Measurements from ENCODE around the gene P2RY14. TPM values are rescaled to one million over a fixed set of nuclear protein-coding genes. Genes with fewer than 3 reads are reported as not detected.

The P2RY14 gene
- total and polyA plus RNA-seq, 2 donors (not counting 1 experiment from before 2014, with no cell fraction given), result 0.26 TPM; not detected in 1

DNA sequence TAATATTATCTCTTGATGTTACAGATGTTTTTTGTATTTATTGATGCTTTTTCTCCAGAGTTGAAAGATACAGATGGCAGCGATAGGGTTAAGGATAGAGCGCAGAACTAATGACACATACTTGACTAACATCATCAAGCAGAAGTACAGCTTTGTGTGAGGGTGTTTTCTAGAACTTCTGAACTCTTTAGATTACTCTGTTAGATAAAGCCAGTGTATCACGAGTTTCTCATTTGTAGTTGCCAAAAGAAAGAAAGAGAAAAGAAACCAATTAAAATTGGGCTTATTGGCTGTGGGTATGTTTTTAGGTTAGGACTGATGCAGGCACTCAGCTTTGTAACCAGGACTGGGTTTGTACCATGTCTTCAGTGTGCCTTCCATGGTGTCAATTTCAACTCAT lies 68.7 kb downstream of the P2RY14 start:
- TF ChIP-seq, protein P1, sequence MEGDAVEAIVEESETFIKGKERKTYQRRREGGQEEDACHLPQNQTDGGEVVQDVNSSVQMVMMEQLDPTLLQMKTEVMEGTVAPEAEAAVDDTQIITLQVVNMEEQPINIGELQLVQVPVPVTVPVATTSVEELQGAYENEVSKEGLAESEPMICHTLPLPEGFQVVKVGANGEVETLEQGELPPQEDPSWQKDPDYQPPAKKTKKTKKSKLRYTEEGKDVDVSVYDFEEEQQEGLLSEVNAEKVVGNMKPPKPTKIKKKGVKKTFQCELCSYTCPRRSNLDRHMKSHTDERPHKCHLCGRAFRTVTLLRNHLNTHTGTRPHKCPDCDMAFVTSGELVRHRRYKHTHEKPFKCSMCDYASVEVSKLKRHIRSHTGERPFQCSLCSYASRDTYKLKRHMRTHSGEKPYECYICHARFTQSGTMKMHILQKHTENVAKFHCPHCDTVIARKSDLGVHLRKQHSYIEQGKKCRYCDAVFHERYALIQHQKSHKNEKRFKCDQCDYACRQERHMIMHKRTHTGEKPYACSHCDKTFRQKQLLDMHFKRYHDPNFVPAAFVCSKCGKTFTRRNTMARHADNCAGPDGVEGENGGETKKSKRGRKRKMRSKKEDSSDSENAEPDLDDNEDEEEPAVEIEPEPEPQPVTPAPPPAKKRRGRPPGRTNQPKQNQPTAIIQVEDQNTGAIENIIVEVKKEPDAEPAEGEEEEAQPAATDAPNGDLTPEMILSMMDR (conservative IDR thresholded peaks at IDR 0.05 in 1 of 2, IDR thresholded peaks at IDR 0.05 in 1 of 2; ENCODE audit: low read depth in 1 of 2, low read length in 2 of 2), result no peak
- TF ChIP-seq EZH2 (IDR thresholded peaks at IDR 0.05; ENCODE audit: low read length, missing control alignments), result no peak
- Histone ChIP-seq H3K4me1 (ENCODE audit: control insufficient read depth, extremely low read depth, insufficient read depth, low read length) (peaks cover 3% of the 10 kb centered on the region), H2AFZ (ENCODE audit: low read length) (no peak overlapping the region), H3K79me2 (ENCODE audit: control insufficient read depth, insufficient read depth, low read length) (no peaks in the 10 kb centered on the region), H4K20me1 (ENCODE audit: control insufficient read depth, extremely low read depth, insufficient read depth, low read length) (no peaks in the 10 kb centered on the region), H3K9me3 (ENCODE audit: control insufficient read depth, insufficient read depth, low read depth, low read length) (no peaks in the 10 kb centered on the region), H3K4me3 (replicated peaks in 1 of 4; ENCODE audit: control extremely low read depth in 1 of 4, insufficient read depth in 1 of 4, low read depth in 3 of 4, low read length in 4 of 4) (no peak overlapping the region), H3K27me3 (ENCODE audit: control insufficient read depth, insufficient read depth, low read length) (no peaks in the 10 kb centered on the region), H3K9ac (ENCODE audit: insufficient read depth, low read length) (no peak overlapping the region), H3K27ac (ENCODE audit: insufficient read depth, low read length) (no peak overlapping the region), H3K36me3 (ENCODE audit: control insufficient read depth, insufficient read depth, low read length) (no peaks in the 10 kb centered on the region), H3K4me2 (ENCODE audit: extremely low read depth, insufficient read depth, low read length) (no peak overlapping the region)
- DNase-seq (ENCODE audit: low read depth in 2 of 2), result no peak

DNA sequence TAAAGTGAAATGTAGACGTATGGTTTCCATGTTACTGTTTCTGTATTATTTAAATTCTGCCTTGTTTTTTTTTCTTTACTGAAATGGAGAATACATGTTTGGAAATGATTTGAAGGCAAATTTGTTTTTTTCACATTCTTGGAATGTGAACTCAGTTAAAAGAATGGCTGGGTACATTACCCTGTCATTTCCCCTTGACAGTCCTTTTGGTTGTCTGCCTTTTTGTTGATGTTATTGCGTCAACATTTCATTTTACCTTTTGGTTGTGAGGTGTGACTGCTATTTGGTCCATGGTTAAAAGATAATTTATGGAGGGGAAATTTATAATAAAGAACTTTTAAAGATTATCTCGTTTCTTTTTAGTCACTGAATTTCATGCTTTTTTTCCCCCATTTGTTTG lies 72.1 kb downstream of the P2RY14 start:
- no peak for DNase-seq (ENCODE audit: low read depth in 2 of 2)
- Histone ChIP-seq H4K20me1 (ENCODE audit: control insufficient read depth, extremely low read depth, insufficient read depth, low read length) (no peaks in the 10 kb centered on the region), H2AFZ (ENCODE audit: low read length) (no peak overlapping the region), H3K27me3 (ENCODE audit: control insufficient read depth, insufficient read depth, low read length) (no peaks in the 10 kb centered on the region), H3K36me3 (ENCODE audit: control insufficient read depth, insufficient read depth, low read length) (no peaks in the 10 kb centered on the region), H3K4me2 (ENCODE audit: extremely low read depth, insufficient read depth, low read length) (no peak overlapping the region), H3K4me1 (ENCODE audit: control insufficient read depth, extremely low read depth, insufficient read depth, low read length) (peaks cover 3% of the 10 kb centered on the region), H3K27ac (ENCODE audit: insufficient read depth, low read length) (no peak overlapping the region), H3K79me2 (ENCODE audit: control insufficient read depth, insufficient read depth, low read length) (no peaks in the 10 kb centered on the region), H3K9ac (ENCODE audit: insufficient read depth, low read length) (no peak overlapping the region), H3K9me3 (ENCODE audit: control insufficient read depth, insufficient read depth, low read depth, low read length) (no peaks in the 10 kb centered on the region), H3K4me3 (replicated peaks in 1 of 4; ENCODE audit: control extremely low read depth in 1 of 4, insufficient read depth in 1 of 4, low read depth in 3 of 4, low read length in 4 of 4) (no peak overlapping the region)
- no peak for TF ChIP-seq EZH2 (IDR thresholded peaks at IDR 0.05; ENCODE audit: low read length, missing control alignments)
- TF ChIP-seq, protein P1 (conservative IDR thresholded peaks at IDR 0.05 in 1 of 2, IDR thresholded peaks at IDR 0.05 in 1 of 2; ENCODE audit: low read depth in 1 of 2, low read length in 2 of 2), result no peak

DNA sequence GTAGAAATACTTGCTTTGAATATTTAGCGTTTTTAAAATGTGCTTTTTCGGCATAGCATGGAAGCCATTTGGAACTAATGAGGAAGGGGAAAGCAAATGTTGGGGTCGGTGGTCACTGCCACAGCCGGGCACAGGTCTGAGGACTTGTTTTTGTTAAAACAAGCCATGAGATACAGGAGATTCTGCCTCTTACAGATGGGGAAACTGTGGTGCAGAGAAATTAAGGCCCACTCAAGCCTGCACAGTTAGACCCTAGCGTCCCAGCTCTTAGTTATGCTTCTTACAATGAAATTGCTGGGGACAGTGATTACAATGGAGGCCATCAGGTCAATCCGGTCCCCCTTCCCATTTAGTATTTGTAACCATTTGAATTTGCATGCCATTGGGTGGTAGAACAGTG lies 72.9 kb downstream of the P2RY14 start:
- no peaks in the 10 kb centered on the region for H3K36me3 ChIP-seq (ENCODE audit: control insufficient read depth, insufficient read depth, low read length)
- no peaks in the 10 kb centered on the region for H4K20me1 ChIP-seq (ENCODE audit: control insufficient read depth, extremely low read depth, insufficient read depth, low read length)
- H3K79me2 ChIP-seq (ENCODE audit: control insufficient read depth, insufficient read depth, low read length), result no peaks in the 10 kb centered on the region
- DNase-seq (ENCODE audit: low read depth in 2 of 2), result no peak
- H3K4me2 ChIP-seq (ENCODE audit: extremely low read depth, insufficient read depth, low read length), result no peak overlapping the region
- H3K9me3 ChIP-seq (ENCODE audit: control insufficient read depth, insufficient read depth, low read depth, low read length), result no peaks in the 10 kb centered on the region
- TF ChIP-seq, protein P1 (conservative IDR thresholded peaks at IDR 0.05 in 1 of 2, IDR thresholded peaks at IDR 0.05 in 1 of 2; ENCODE audit: low read depth in 1 of 2, low read length in 2 of 2), result no peak
- no peak for TF ChIP-seq EZH2 (IDR thresholded peaks at IDR 0.05; ENCODE audit: low read length, missing control alignments)
- H3K27ac ChIP-seq (ENCODE audit: insufficient read depth, low read length), result no peak overlapping the region
- no peak overlapping the region for H2AFZ ChIP-seq (ENCODE audit: low read length)
- no peak overlapping the region for H3K4me3 ChIP-seq (replicated peaks in 1 of 4; ENCODE audit: control extremely low read depth in 1 of 4, insufficient read depth in 1 of 4, low read depth in 3 of 4, low read length in 4 of 4)
- H3K4me1 ChIP-seq (ENCODE audit: control insufficient read depth, extremely low read depth, insufficient read depth, low read length), result no peaks in the 10 kb centered on the region
- no peak overlapping the region for H3K9ac ChIP-seq (ENCODE audit: insufficient read depth, low read length)
- no peaks in the 10 kb centered on the region for H3K27me3 ChIP-seq (ENCODE audit: control insufficient read depth, insufficient read depth, low read length)

Data from fibroblast of lung (primary cell).